Adrenal gland (tissue), 12 donors: ENCODE measurements around the gene GJC1. TPM values are rescaled to one million over a fixed set of nuclear protein-coding genes. Genes with fewer than 3 reads are reported as not detected.

ENCODE experiments used
- DNase-seq, 7 donors: peaks; one replicate each; pipeline ENCODE4 v3.0.0-alpha.2; 2019 to 2020
- H3K27ac ChIP-seq, 5 donors: fragments of 200-600 bp; sonication (generic) in 4 of 5; 1 replicate in 3 of 5; 2 replicates in 2 of 5; pipeline versions ENCODE4 v1.5.1 to v1.8.0; 2016 to 2020; ENCODE audit warnings: mild to moderate bottlenecking in 1 of 5
- H3K27me3 ChIP-seq: fragments of 200-600 bp; 2 replicates; pipeline ENCODE4 v1.8.0; 2021
- H3K36me3 ChIP-seq, 2 donors: fragments of 200-600 bp; replicated peaks in 1 of 2; 1 replicate in 1 of 2; 2 replicates in 1 of 2; pipeline versions ENCODE4 v1.5.1 to v1.8.0; 2018 to 2022
- H3K4me1 ChIP-seq, 2 donors: fragments of 200-600 bp; replicated peaks in 1 of 2; 1 replicate in 1 of 2; 2 replicates in 1 of 2; pipeline versions ENCODE4 v1.5.1 to v1.8.0; 2018 to 2021
- H3K4me3 ChIP-seq, 4 donors: fragments of 200-600 bp; sonication (generic) in 3 of 4; one replicate each; pipeline ENCODE4 v1.5.1; 2016 to 2018
- H3K9me3 ChIP-seq, 3 donors: fragments of 200-600 bp; sonication (generic) in 1 of 3; replicated peaks in 1 of 3; 1 replicate in 2 of 3; 2 replicates in 1 of 3; pipeline versions ENCODE4 v1.5.1 to v1.8.0; 2016 to 2021
- CTCF ChIP-seq, 6 experiments: fragments of 450-650 bp in 4 of 6; fragments of 200-600 bp in 2 of 6; sonication (generic) in 1 of 6; IDR thresholded peaks; 1 replicate in 5 of 6; 2 replicates in 1 of 6; pipeline versions ENCODE4 v1.5.1 to v1.8.0; 2016 to 2021; ENCODE audit warnings: antibody characterized with exemption in 6 of 6, mild to moderate bottlenecking in 2 of 6, moderate library complexity in 1 of 6
- POLR2A ChIP-seq, 2 donors: fragments of 450-650 bp; IDR thresholded peaks; one replicate each; pipeline ENCODE4 v1.6.1; 2017; ENCODE audit warnings: antibody characterized with exemption in 2 of 2, mild to moderate bottlenecking in 2 of 2, moderate library complexity in 1 of 2
- WGBS, 4 donors: extraction: QIAGEN DNeasy Blood & Tissue Kit in 2 of 4; methylation state at CpG; one replicate each; pipeline versions ENCODE4 v1.1.5 to v1.1.7; 2013 to 2017; 5-methylcytosine and 5-hydroxymethylcytosine counted together
- intact Hi-C, 2 donors: fragments of 100-400 bp; cut with DNase I; formaldehyde crosslinking; loops; one replicate each; pipeline versions ENCODE4 v1.14.1 to v1.15.0; 2022 to 2023
- polyA plus RNA-seq, 3 donors: library from polyadenylated mRNA; stranded (reverse); fragments of 200-250 nt in 2 of 3; fragments of 350-450 nt in 1 of 3; fragmentation: Illumina TruSeq in 1 of 3; extraction: RNeasy Lipid Tissue Mini Kit (QIAGEN cat#74804) in 1 of 3; gene quantifications; one replicate each; pipeline ENCODE4 v1.2.3, GENCODE V29; 2013 to 2014
- total RNA-seq, 9 donors: library from RNA; depleted of rRNA in 4 of 9; stranded (reverse); fragments of >200 nt in 4 of 9; fragments of 120-200 nt in 1 of 9; fragmentation: NEBNext Ultra II Directional in 1 of 9; extraction: Animal tissue kit (Norgen Biotek cat#: 25700) in 1 of 9; gene quantifications; one replicate each; pipeline versions ENCODE4 v1.1.0 to v1.2.4, GENCODE V29; 2013 to 2023
- donor health status: healthy with polysubstance abuse.
- donor health status: Bipolar disorder and iron deficiency.
- donor health status: DM: yes; HTN: yes; CAD: no.
- donor health status: DM: no; HTN: no; CAD: no.
- donor health status: DM: no; HTN: no; CAD: no.
- donor health status: DM: yes; HTN: yes; CAD: no.

GJC1 gene
- total and polyA plus RNA-seq, 12 donors: 0.69 to 12.3 (median 2.1) TPM

DNA sequence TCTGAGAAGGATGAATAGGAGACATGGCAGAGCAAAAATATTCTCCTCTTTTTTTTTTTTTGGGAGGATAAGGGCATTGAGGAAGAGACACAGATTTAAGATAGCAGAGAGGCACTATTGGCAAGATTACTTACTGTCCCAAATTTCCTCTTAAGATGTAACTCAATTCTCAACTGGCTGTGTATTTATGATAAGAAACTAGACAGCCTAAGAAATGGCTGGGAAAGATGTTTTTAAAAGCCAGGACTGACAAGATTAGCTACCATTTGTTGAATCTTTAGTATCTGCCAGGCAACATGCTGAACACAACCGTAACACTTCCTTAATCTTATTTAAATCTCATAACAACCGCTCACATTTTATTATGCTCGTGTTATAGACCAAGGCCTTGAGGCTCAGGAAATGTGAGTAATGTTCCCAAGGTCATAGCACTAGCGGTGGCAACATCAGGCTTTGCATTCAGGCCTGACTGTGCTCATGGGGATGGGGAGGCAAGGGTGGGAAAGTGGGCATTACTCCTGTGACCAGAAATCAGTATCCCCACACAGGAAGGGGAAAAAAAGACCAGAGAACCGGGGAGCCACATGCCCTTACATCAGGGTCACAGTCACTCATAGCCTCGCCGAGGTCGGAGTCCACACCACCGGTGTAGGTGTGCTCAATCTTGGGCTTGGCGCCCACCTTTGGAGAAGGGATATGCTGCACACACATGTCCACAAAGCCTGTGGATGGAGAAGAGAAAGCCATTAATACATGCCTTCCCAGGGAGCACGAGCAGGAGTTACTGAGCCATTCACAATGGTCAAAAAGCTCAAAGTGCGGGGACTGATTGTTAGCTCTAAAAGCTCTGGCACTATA, 33.2 kb upstream of the GJC1 start:
- intact Hi-C loops: no loop called here

GRCh38 chr17:44862278-44862914, 32.3 kb upstream of the GJC1 start:
- intact Hi-C loops: no loop called here
- TF ChIP-seq CTCF (IDR thresholded peaks at IDR 0.05): no peak
- no peak for TF ChIP-seq POLR2A (IDR thresholded peaks at IDR 0.05)
- H3K4me3 ChIP-seq: no peak overlapping the region
- no peaks in the 10 kb centered on the region for H3K9me3 ChIP-seq
- 82 to 89% (median 85%) methylated on average over 8 to 9 of the region's 9 CpGs for WGBS, 4 donors
- peaks cover 0 to 92% of the 10 kb centered on the region in 2 donors for H3K36me3 ChIP-seq
- peak overlapping the region in 1 of 5 donors; percentile 3 for H3K27ac ChIP-seq
- DNase-seq: no peak
- no peaks in the 10 kb centered on the region for H3K27me3 ChIP-seq
- H3K4me1 ChIP-seq: peaks cover 0 to 11% of the 10 kb centered on the region in 2 donors

More for the DNA sequence above, 33.2 kb upstream of the GJC1 start:
- DNase-seq: peak in 2 of 7 donors; percentile 33 to 43
- H3K9me3 ChIP-seq: no peaks in the 10 kb centered on the region
- TF ChIP-seq CTCF (IDR thresholded peaks at IDR 0.05) (no peak), POLR2A (IDR thresholded peaks at IDR 0.05) (no peak)
- H3K27me3 ChIP-seq: no peaks in the 10 kb centered on the region
- H3K36me3 ChIP-seq: peaks cover 0 to 94% of the 10 kb centered on the region in 2 donors
- peaks cover 0 to 11% of the 10 kb centered on the region in 2 donors for H3K4me1 ChIP-seq
- no peak overlapping the region for H3K4me3 ChIP-seq
- H3K27ac ChIP-seq: peak overlapping the region in 2 of 5 donors; percentile 3 to 5
- WGBS, 4 donors: 59 to 69% (median 65%) methylated on average over 12 of the region's 12 CpGs

GRCh38 chr17:44859701-44860100, 29.6 kb upstream of the GJC1 start:
- Histone ChIP-seq H3K27ac (no peak overlapping the region), H3K4me1 (peaks cover 0 to 11% of the 10 kb centered on the region in 2 donors), H3K27me3 (no peaks in the 10 kb centered on the region), H3K36me3 (peaks cover 0 to 95% of the 10 kb centered on the region in 2 donors), H3K4me3 (no peak overlapping the region), H3K9me3 (no peaks in the 10 kb centered on the region)
- intact Hi-C loops: no loop called here
- TF ChIP-seq CTCF (IDR thresholded peaks at IDR 0.05): no peak
- no peak for TF ChIP-seq POLR2A (IDR thresholded peaks at IDR 0.05)
- DNase-seq: no peak
- WGBS, 4 donors: 78 to 88% (median 83%) methylated on average over 5 of the region's 5 CpGs

DNA sequence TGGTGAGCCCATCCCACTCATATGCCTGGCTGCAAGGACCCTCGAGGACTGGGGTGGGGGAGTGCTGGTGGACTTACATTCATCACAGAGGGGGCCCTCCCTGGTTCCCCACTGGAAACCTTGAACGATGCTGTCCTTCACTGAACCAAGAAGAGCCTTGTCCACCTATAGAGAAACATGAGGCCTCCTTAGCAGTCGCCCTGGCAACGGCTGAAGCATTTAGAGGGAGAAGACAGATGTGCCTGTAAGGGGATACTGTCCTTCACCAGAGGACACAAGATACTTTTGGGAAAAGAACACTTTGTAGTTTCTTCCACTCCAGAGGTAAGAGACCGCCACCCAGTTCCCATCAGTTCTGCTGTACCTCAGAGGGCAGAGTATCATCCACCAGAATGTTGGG, 24.1 kb upstream of the GJC1 start:
- intact Hi-C loops: no loop called here
- no peak for DNase-seq
- no peak overlapping the region for H3K27ac ChIP-seq
- H3K4me1 ChIP-seq: no peaks in the 10 kb centered on the region
- no peaks in the 10 kb centered on the region for H3K9me3 ChIP-seq
- H3K27me3 ChIP-seq: no peaks in the 10 kb centered on the region
- WGBS, 4 donors: 77 to 82% (median 79%) methylated on average over 5 of the region's 5 CpGs
- no peak overlapping the region for H3K4me3 ChIP-seq
- no peak for TF ChIP-seq POLR2A (IDR thresholded peaks at IDR 0.05)
- TF ChIP-seq CTCF (IDR thresholded peaks at IDR 0.05): no peak
- H3K36me3 ChIP-seq: peaks cover 0 to 87% of the 10 kb centered on the region in 2 donors
